Gastroesophageal sphincter (tissue), 3 donors: ENCODE data around the gene SCAANT1.

Source experiments
- CTCF ChIP-seq, 4 experiments: fragments of 200-600 bp in 2 of 4; fragments of 450-650 bp in 2 of 4; sonication (generic) in 1 of 4; IDR thresholded peaks; one replicate each; pipeline ENCODE4 v1.5.1; 2017 to 2019; ENCODE audit warnings: antibody characterized with exemption in 4 of 4, mild to moderate bottlenecking in 2 of 4, moderate library complexity in 2 of 4
- EP300 ChIP-seq: sonication (generic); formaldehyde crosslinking; IDR thresholded peaks from one replicate; pipeline ENCODE4 v1.6.1; 2017; ENCODE audit warnings: antibody characterized with exemption, mild to moderate bottlenecking

DNA sequence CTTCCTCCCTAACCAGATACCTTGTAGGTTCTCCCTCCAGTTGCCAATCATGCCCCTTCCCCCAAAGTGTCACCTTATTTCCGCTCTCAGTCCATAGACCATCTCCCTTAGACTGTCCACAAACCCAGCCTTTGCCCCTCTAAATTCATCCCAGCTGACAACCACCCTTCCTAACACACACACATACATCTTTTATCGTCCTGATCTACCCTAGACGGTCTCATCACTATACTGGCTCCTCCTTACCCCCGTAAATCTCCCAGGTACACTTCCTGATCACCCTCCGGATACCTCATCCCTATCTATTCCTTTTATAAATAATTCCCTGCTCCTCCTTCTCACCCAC lies 49.4 kb downstream of the SCAANT1 start:
- TF ChIP-seq CTCF (IDR thresholded peaks at IDR 0.05) (no peak), EP300 (no peak)
